HepG2 (cell line): Measurements from ENCODE around the gene GRB10. TPM values are rescaled to one million over a fixed set of nuclear protein-coding genes. Genes with fewer than 3 reads are reported as not detected.

Experiments
- ATAC-seq: fragments of 200-7000 bp; cut with Tn5 transposase; 3 replicates; pipeline ENCODE4 v1.9.1; 2020; ENCODE audit warnings: mild to moderate bottlenecking, moderate library complexity
- BruUV-seq: library from RNA; stranded (reverse); fragments of 400-500 nt; replicated peaks from 2 replicates; lab custom pipeline; 2021; lab: Mats Ljungman, UMichigan
- CTCF ChIA-PET: fragments of 300-600 bp; formaldehyde crosslinking; extraction: SDS; loops from one replicate; lab custom pipeline; 2021; ENCODE audit warnings: low total read pairs, inconsistent platforms, low intra/inter-chr PET ratio; lab: Yijun Ruan, JAX
- POLR2A ChIA-PET: fragments of 350-600 bp; sonication (Branson Sonifier 250); formaldehyde crosslinking; loops from one replicate; lab custom pipeline; 2020; ENCODE audit warnings: antibody characterized with exemption, inconsistent platforms; lab: Yijun Ruan, JAX
- DNase-seq: peaks from one replicate; pipeline ENCODE4 v3.0.0-alpha.2; 2015; ENCODE audit warnings: low spot score
- FAIRE-seq: peaks from 3 replicates; lab custom pipeline; 2011; peaks lifted over from hg19 to GRCh38; lab: Jason Lieb, UNC
- H2AFZ ChIP-seq: one replicate; pipeline ENCODE4 v1.6.1; 2011; ENCODE audit warnings: low read length, inconsistent platforms
- H3K27ac ChIP-seq: fragments of 300-600 bp; 3 replicates; pipeline ENCODE4 v1.8.0; 2011; ENCODE audit warnings: mixed run types, mild to moderate bottlenecking, mixed read lengths, low read length, inconsistent platforms; ENCODE audit not compliant: insufficient read depth; ENCODE audit errors: extremely low read length
- H3K27me3 ChIP-seq, 2 experiments: fragments of 200-600 bp in 1 of 2; 2 replicates in 1 of 2; 3 replicates in 1 of 2; pipeline versions ENCODE4 v1.6.0 to v1.8.0; 2011; ENCODE audit warnings: low read length in 2 of 2, mild to moderate bottlenecking in 2 of 2, moderate library complexity in 2 of 2, inconsistent platforms in 1 of 2; ENCODE audit not compliant: insufficient read depth in 2 of 2, control insufficient read depth in 1 of 2
- H3K36me3 ChIP-seq, 2 experiments: fragments of 200-600 bp in 1 of 2; replicated peaks in 1 of 2; 2 replicates in 1 of 2; 3 replicates in 1 of 2; pipeline versions ENCODE4 v1.5.1 to v1.8.0; 2011; ENCODE audit warnings: low read length in 2 of 2, inconsistent platforms in 1 of 2; ENCODE audit not compliant: insufficient read depth in 2 of 2, control insufficient read depth in 1 of 2
- H3K4me1 ChIP-seq: 2 replicates; pipeline ENCODE4 v1.5.1; 2012; ENCODE audit warnings: low read length, inconsistent platforms; ENCODE audit not compliant: insufficient read depth
- H3K4me2 ChIP-seq: 2 replicates; pipeline ENCODE4 v1.6.0; 2011; ENCODE audit warnings: low read depth, low read length, inconsistent platforms
- H3K4me3 ChIP-seq, 3 experiments: fragments of 200-600 bp in 1 of 3; sonication (generic), shearing (Covaris generic) in 1 of 3; replicated peaks in 1 of 3; 2 replicates each; pipeline ENCODE4 v1.5.1; 2011 to 2016; ENCODE audit warnings: low read length in 3 of 3, inconsistent platforms in 2 of 3, low read depth in 2 of 3, mild to moderate bottlenecking in 2 of 3, control low read depth in 1 of 3, mixed read lengths in 1 of 3; ENCODE audit not compliant: insufficient read depth in 1 of 3
- H3K79me2 ChIP-seq: one replicate; pipeline ENCODE4 v1.6.1; 2011; ENCODE audit warnings: low read length, inconsistent platforms; ENCODE audit not compliant: insufficient read depth
- H3K9ac ChIP-seq: 2 replicates; pipeline ENCODE4 v1.6.0; 2011; ENCODE audit warnings: mild to moderate bottlenecking, low read depth, low read length, inconsistent platforms; ENCODE audit not compliant: insufficient read depth
- H3K9me3 ChIP-seq: 2 replicates; pipeline ENCODE4 v1.5.1; 2012; ENCODE audit warnings: mild to moderate bottlenecking, low read length
- H4K20me1 ChIP-seq: 2 replicates; pipeline ENCODE4 v1.6.0; 2011; ENCODE audit warnings: inconsistent platforms, mild to moderate bottlenecking, low read length, moderate library complexity; ENCODE audit not compliant: insufficient read depth
- HNF4G ChIP-seq, 2 experiments: sonication (generic) in 1 of 2; formaldehyde crosslinking in 1 of 2; IDR thresholded peaks; 2 replicates each; pipeline versions ENCODE4 v1.4.0 to v1.6.1; 2011 to 2020; ENCODE audit warnings: borderline replicate concordance in 2 of 2, low read depth in 2 of 2, mild to moderate bottlenecking in 2 of 2, low read length in 1 of 2, missing genetic modification reagents in 1 of 2, moderate library complexity in 1 of 2
- HOXA9 ChIP-seq: sonication (generic); formaldehyde crosslinking; IDR thresholded peaks from 2 replicates; pipeline ENCODE4 v1.8.1; 2022; ENCODE audit warnings: missing genetic modification reagents, mild to moderate bottlenecking, moderate library complexity, borderline replicate concordance
- JUNB ChIP-seq: sonication (generic); formaldehyde crosslinking; IDR thresholded peaks from 2 replicates; pipeline ENCODE4 v1.8.0; 2022; ENCODE audit warnings: missing genetic modification reagents, mild to moderate bottlenecking, borderline replicate concordance
- PHF8 ChIP-seq: sonication (generic); formaldehyde crosslinking; IDR thresholded peaks from 2 replicates; pipeline ENCODE4 v1.5.0; 2020; ENCODE audit warnings: missing genetic modification reagents
- RXRA ChIP-seq: sonication (generic); formaldehyde crosslinking; IDR thresholded peaks from 2 replicates; pipeline ENCODE4 v1.5.1; 2020; ENCODE audit warnings: missing genetic modification reagents
- SALL1 ChIP-seq: sonication (generic); formaldehyde crosslinking; IDR thresholded peaks from 2 replicates; pipeline ENCODE4 v1.8.0; 2022; ENCODE audit warnings: mild to moderate bottlenecking, missing genetic modification reagents
- SETDB1 ChIP-seq: sonication (generic); formaldehyde crosslinking; IDR thresholded peaks from 2 replicates; pipeline ENCODE4 v1.5.1; 2020; ENCODE audit warnings: missing genetic modification reagents, mild to moderate bottlenecking, borderline replicate concordance
- SRSF4 ChIP-seq: fragments of 200-400 bp; formaldehyde crosslinking; IDR thresholded peaks from one replicate; pipeline ENCODE4 v1.6.1; 2018; ENCODE audit warnings: mild to moderate bottlenecking, low read depth, low read length, moderate library complexity; ENCODE audit not compliant: poor library complexity, severe bottlenecking
- ZBTB46 ChIP-seq: sonication (generic); formaldehyde crosslinking; IDR thresholded peaks from 2 replicates; pipeline ENCODE4 v1.4.0; 2020; ENCODE audit warnings: mild to moderate bottlenecking, missing genetic modification reagents, borderline replicate concordance
- ZFX ChIP-seq: sonication (generic); formaldehyde crosslinking; IDR thresholded peaks from 2 replicates; pipeline ENCODE4 v1.4.0; 2020; ENCODE audit warnings: mild to moderate bottlenecking, low read depth, missing genetic modification reagents, moderate library complexity
- ZNF10 ChIP-seq: sonication (generic); formaldehyde crosslinking; IDR thresholded peaks from 2 replicates; pipeline ENCODE4 v1.4.0; 2020; ENCODE audit warnings: mild to moderate bottlenecking, low read depth, missing genetic modification reagents, borderline replicate concordance
- ZNF839 ChIP-seq: sonication (generic); formaldehyde crosslinking; IDR thresholded peaks from 2 replicates; pipeline ENCODE4 v1.4.0; 2020; ENCODE audit warnings: missing genetic modification reagents, mild to moderate bottlenecking, borderline replicate concordance
- WGBS: methylation state at CpG from one replicate; pipeline ENCODE4 v1.1.6; 2017; ENCODE audit warnings: low lambda C conversion rate; 5-methylcytosine and 5-hydroxymethylcytosine counted together
- in situ Hi-C: cut with HindIII; loops from 2 replicates; pipeline ENCODE4 v1.10.0; 2017; ENCODE audit warnings: low pct_unique_long_range_greater_than_20kb; ENCODE audit not compliant: extremely low pct_ligation_motif_present
- intact Hi-C: fragments of 100-400 bp; cut with micrococcal nuclease; formaldehyde crosslinking; loops from one replicate; pipeline ENCODE4 v1.10.0; 2022; ENCODE audit not compliant: unreplicated experiment
- polyA plus RNA-seq, 8 experiments: library from polyadenylated mRNA; depleted of rRNA in 3 of 8; stranded (reverse) in 7 of 8; unstranded in 1 of 8; fragments of >200 nt; fragmentation: Illumina TruSeq in 4 of 8; extraction: Trizol in 4 of 8; gene quantifications; 2 replicates each; pipeline versions ENCODE4 v1.2.1 to v1.2.3, GENCODE V29; 2011 to 2016; ENCODE audit warnings: low read depth in 4 of 8, missing spikeins in 1 of 8, mixed read lengths in 1 of 8; ENCODE audit not compliant: insufficient read depth in 1 of 8
- total RNA-seq, 5 experiments: library from RNA; depleted of rRNA; stranded (reverse); fragments of >200 nt; fragmentation: Illumina TruSeq; extraction: Trizol; gene quantifications; 2 replicates each; pipeline ENCODE4 v1.2.3, GENCODE V29; 2016; ENCODE audit warnings: low read depth in 1 of 5
- TF ChIP-seq, protein P1 (sequence below): sonication (generic); formaldehyde crosslinking; IDR thresholded peaks from 2 replicates; pipeline ENCODE4 v1.4.0; 2020; ENCODE audit warnings: missing genetic modification reagents

Gene GRB10
- total and polyA plus RNA-seq, 2 of the 13 experiments (the other 11 are each of a cell fraction or from before 2014, with no cell fraction given) = 4.0 to 6.8 TPM

- no TSS peak for BruUV-seq
- FAIRE-seq (no peak), ATAC-seq (peak; percentile 12; the same call in 1 of the 3 replicates), DNase-seq (no peak)
- peaks cover 3% of the 10 kb centered on the region for H3K79me2 ChIP-seq
- no peak overlapping the region for H3K9ac ChIP-seq
- H2AFZ ChIP-seq = no peak overlapping the region
- ChIA-PET POLR2A (no interaction called here), CTCF (no interaction called here)
- peaks cover 2 to 36% of the 10 kb centered on the region in 2 experiments; a peak in 4 of 5 replicates for H3K27me3 ChIP-seq
- H3K36me3 ChIP-seq = no peaks in the 10 kb centered on the region
- H3K4me3 ChIP-seq = no peak overlapping the region
- peaks cover 18% of the 10 kb centered on the region for H3K4me1 ChIP-seq
- no peak overlapping the region for H3K4me2 ChIP-seq
- in situ Hi-C loops = no loop called here
- no peak overlapping the region for H3K27ac ChIP-seq
- H3K9me3 ChIP-seq = no peaks in the 10 kb centered on the region
- WGBS = 20% methylated on average over 1 of the region's 2 CpGs
- intact Hi-C loops = no loop called here
- 0 out of 2 replicates have a peak, but pooled peaks cover 4% of the 10 kb centered on the region for H4K20me1 ChIP-seq
- no peak for TF ChIP-seq HOXA9
- no peak for TF ChIP-seq ZFX
- TF ChIP-seq ZNF10 (CRISPR knock-in tag) = no peak
- no peak for TF ChIP-seq ZBTB46 (CRISPR knock-in tag)
- TF ChIP-seq HNF4G (IDR thresholded peaks at IDR 0.05; ENCODE audit: borderline replicate concordance, low read depth, low read length) = no peak
- no peak for TF ChIP-seq HNF4G (CRISPR knock-in tag; IDR thresholded peaks at IDR 0.05; ENCODE audit: borderline replicate concordance, low read depth)
- TF ChIP-seq SRSF4 = no peak
- no peak for TF ChIP-seq JUNB (CRISPR knock-in tag)
- no peak for TF ChIP-seq RXRA (CRISPR knock-in tag)
- no peak for TF ChIP-seq ZNF839 (CRISPR knock-in tag)
- no peak for TF ChIP-seq SALL1
- TF ChIP-seq PHF8 (CRISPR knock-in tag) = no peak
- TF ChIP-seq SETDB1 (CRISPR knock-in tag) = no peak
- TF ChIP-seq, protein P1, sequence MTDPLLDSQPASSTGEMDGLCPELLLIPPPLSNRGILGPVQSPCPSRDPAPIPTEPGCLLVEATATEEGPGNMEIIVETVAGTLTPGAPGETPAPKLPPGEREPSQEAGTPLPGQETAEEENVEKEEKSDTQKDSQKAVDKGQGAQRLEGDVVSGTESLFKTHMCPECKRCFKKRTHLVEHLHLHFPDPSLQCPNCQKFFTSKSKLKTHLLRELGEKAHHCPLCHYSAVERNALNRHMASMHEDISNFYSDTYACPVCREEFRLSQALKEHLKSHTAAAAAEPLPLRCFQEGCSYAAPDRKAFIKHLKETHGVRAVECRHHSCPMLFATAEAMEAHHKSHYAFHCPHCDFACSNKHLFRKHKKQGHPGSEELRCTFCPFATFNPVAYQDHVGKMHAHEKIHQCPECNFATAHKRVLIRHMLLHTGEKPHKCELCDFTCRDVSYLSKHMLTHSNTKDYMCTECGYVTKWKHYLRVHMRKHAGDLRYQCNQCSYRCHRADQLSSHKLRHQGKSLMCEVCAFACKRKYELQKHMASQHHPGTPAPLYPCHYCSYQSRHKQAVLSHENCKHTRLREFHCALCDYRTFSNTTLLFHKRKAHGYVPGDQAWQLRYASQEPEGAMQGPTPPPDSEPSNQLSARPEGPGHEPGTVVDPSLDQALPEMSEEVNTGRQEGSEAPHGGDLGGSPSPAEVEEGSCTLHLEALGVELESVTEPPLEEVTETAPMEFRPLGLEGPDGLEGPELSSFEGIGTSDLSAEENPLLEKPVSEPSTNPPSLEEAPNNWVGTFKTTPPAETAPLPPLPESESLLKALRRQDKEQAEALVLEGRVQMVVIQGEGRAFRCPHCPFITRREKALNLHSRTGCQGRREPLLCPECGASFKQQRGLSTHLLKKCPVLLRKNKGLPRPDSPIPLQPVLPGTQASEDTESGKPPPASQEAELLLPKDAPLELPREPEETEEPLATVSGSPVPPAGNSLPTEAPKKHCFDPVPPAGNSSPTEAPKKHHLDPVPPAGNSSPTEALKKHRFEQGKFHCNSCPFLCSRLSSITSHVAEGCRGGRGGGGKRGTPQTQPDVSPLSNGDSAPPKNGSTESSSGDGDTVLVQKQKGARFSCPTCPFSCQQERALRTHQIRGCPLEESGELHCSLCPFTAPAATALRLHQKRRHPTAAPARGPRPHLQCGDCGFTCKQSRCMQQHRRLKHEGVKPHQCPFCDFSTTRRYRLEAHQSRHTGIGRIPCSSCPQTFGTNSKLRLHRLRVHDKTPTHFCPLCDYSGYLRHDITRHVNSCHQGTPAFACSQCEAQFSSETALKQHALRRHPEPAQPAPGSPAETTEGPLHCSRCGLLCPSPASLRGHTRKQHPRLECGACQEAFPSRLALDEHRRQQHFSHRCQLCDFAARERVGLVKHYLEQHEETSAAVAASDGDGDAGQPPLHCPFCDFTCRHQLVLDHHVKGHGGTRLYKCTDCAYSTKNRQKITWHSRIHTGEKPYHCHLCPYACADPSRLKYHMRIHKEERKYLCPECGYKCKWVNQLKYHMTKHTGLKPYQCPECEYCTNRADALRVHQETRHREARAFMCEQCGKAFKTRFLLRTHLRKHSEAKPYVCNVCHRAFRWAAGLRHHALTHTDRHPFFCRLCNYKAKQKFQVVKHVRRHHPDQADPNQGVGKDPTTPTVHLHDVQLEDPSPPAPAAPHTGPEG (CRISPR knock-in tag) = no peak
These were observed 12.6 kb upstream of the GRB10 start for GRCh38 chr7:50795253-50795652.
